SK-N-SH (cell line): ENCODE data around the gene THSD4. TPM values are rescaled to one million over a fixed set of nuclear protein-coding genes. Genes with fewer than 3 reads are reported as not detected.

Experiments used
- CTCF ChIA-PET: fragments of 300-600, 350-600 bp; formaldehyde crosslinking; extraction: SDS; loops from one replicate; lab custom pipeline; 2021; lab: Yijun Ruan, JAX
- POLR2A ChIA-PET: fragments of 350-600 bp; sonication (Branson Sonifier 250); formaldehyde crosslinking; extraction: SDS; loops from one replicate; lab custom pipeline; 2020; ENCODE audit warnings: antibody characterized with exemption, inconsistent platforms; lab: Yijun Ruan, JAX
- DNase-seq: peaks from one replicate; pipeline ENCODE4 v3.0.0; 2012
- H2AFZ ChIP-seq: fragments of 200-600 bp; sonication (generic); 2 replicates; pipeline ENCODE4 v1.8.1; 2016; ENCODE audit warnings: antibody characterized with exemption, mild to moderate bottlenecking, low read depth
- H3F3A ChIP-seq: fragments of 200-600 bp; sonication (generic); replicated peaks from 2 replicates; pipeline ENCODE3; 2016; ENCODE audit warnings: antibody characterized with exemption, mild to moderate bottlenecking; ENCODE audit not compliant: insufficient read depth
- H3K27ac ChIP-seq, 2 experiments: fragments of 200-500 bp in 1 of 2; fragments of 200-600 bp in 1 of 2; sonication (Bioruptor generic) in 1 of 2; sonication (generic), shearing (Covaris generic) in 1 of 2; 2 replicates each; pipeline versions ENCODE4 v1.5.1 to v1.6.1; 2014 to 2016; ENCODE audit warnings: low read depth in 2 of 2, inconsistent platforms in 1 of 2, low read length in 1 of 2, mild to moderate bottlenecking in 1 of 2, mixed read lengths in 1 of 2
- H3K27me3 ChIP-seq: fragments of 200-600 bp; sonication (generic), shearing (Covaris generic); 2 replicates; pipeline ENCODE4 v1.6.1; 2016; ENCODE audit warnings: mixed run types; ENCODE audit not compliant: insufficient read depth
- H3K36me3 ChIP-seq, 2 experiments: fragments of 200-500 bp in 1 of 2; fragments of 200-600 bp in 1 of 2; sonication (Bioruptor generic) in 1 of 2; sonication (generic) in 1 of 2; replicated peaks in 1 of 2; 2 replicates each; pipeline versions ENCODE3 to v1.5.1; 2014 to 2016; ENCODE audit warnings: low read length in 1 of 2, mild to moderate bottlenecking in 1 of 2; ENCODE audit not compliant: insufficient read depth in 2 of 2, control insufficient read depth in 1 of 2
- H3K4me1 ChIP-seq, 2 experiments: fragments of 200-500 bp in 1 of 2; fragments of 200-600 bp in 1 of 2; sonication (Bioruptor generic) in 1 of 2; sonication (generic), shearing (Covaris generic) in 1 of 2; 2 replicates each; pipeline versions ENCODE4 v1.5.1 to v1.6.1; 2014 to 2016; ENCODE audit warnings: low read depth in 1 of 2, low read length in 1 of 2, mixed run types in 1 of 2; ENCODE audit not compliant: insufficient read depth in 2 of 2, control insufficient read depth in 1 of 2
- H3K4me2 ChIP-seq: fragments of 200-600 bp; sonication (generic), shearing (Covaris generic); 2 replicates; pipeline ENCODE4 v1.6.1; 2017; ENCODE audit warnings: mixed run types
- H3K4me3 ChIP-seq, 2 experiments: fragments of 200-500 bp in 1 of 2; fragments of 200-600 bp in 1 of 2; sonication (Bioruptor generic) in 1 of 2; sonication (generic), shearing (Covaris generic) in 1 of 2; 2 replicates each; pipeline versions ENCODE4 v1.5.1 to v1.8.1; 2014 to 2016; ENCODE audit warnings: low read depth in 2 of 2, inconsistent platforms in 1 of 2, low read length in 1 of 2, mild to moderate bottlenecking in 1 of 2, mixed read lengths in 1 of 2, moderate library complexity in 1 of 2
- H3K79me2 ChIP-seq: fragments of 200-600 bp; sonication (generic); 2 replicates; pipeline ENCODE4 v1.8.1; 2017; ENCODE audit warnings: mild to moderate bottlenecking; ENCODE audit not compliant: insufficient read depth
- H3K9ac ChIP-seq: fragments of 200-600 bp; sonication (generic); 2 replicates; pipeline ENCODE4 v1.6.1; 2017; ENCODE audit warnings: mixed run types
- H3K9me2 ChIP-seq: fragments of 200-600 bp; sonication (generic); 2 replicates; pipeline ENCODE4 v1.6.1; 2017; ENCODE audit warnings: mixed run types
- H3K9me3 ChIP-seq: fragments of 200-600 bp; sonication (generic); 2 replicates; pipeline ENCODE4 v1.6.1; 2017; ENCODE audit warnings: mixed run types, mild to moderate bottlenecking, moderate library complexity
- H4K20me1 ChIP-seq: fragments of 200-600 bp; sonication (generic); 2 replicates; pipeline ENCODE4 v1.6.1; 2017; ENCODE audit warnings: mild to moderate bottlenecking, mixed run types; ENCODE audit not compliant: insufficient read depth
- ELF1 ChIP-seq: IDR thresholded peaks from 2 replicates; pipeline ENCODE4 v1.4.0; 2012
- MAX ChIP-seq: IDR thresholded peaks from 2 replicates; pipeline ENCODE4 v1.4.0; 2012; ENCODE audit warnings: low read depth
- MEF2A ChIP-seq: IDR thresholded peaks from 2 replicates; pipeline ENCODE4 v1.4.0; 2012; ENCODE audit warnings: low read depth, borderline replicate concordance
- MXI1 ChIP-seq: IDR thresholded peaks from 2 replicates; pipeline ENCODE4 v1.6.1; 2012; ENCODE audit warnings: mild to moderate bottlenecking, low read depth, low read length, improper control_type of control experiment
- PBX3 ChIP-seq: IDR thresholded peaks from 2 replicates; pipeline ENCODE4; 2012
- RAD21 ChIP-seq: IDR thresholded peaks from 2 replicates; pipeline ENCODE4 v1.6.1; 2012; ENCODE audit warnings: mild to moderate bottlenecking, low read length
- REST ChIP-seq: IDR thresholded peaks from 2 replicates; pipeline ENCODE4 v1.6.1; 2012; ENCODE audit warnings: mild to moderate bottlenecking, low read depth, low read length, moderate library complexity
- RXRA ChIP-seq: IDR thresholded peaks from 2 replicates; pipeline ENCODE4 v1.4.0; 2012; ENCODE audit warnings: low read depth, mild to moderate bottlenecking, borderline replicate concordance
- TCF12 ChIP-seq: IDR thresholded peaks from 2 replicates; pipeline ENCODE4 v1.4.0; 2012
- TEAD4 ChIP-seq: IDR thresholded peaks from 2 replicates; pipeline ENCODE4 v1.4.0; 2012; ENCODE audit warnings: mild to moderate bottlenecking, borderline replicate concordance; ENCODE audit not compliant: insufficient read depth
- USF1 ChIP-seq: IDR thresholded peaks from 2 replicates; pipeline ENCODE4 v1.4.0; 2012; ENCODE audit warnings: low read depth, borderline replicate concordance
- WGBS: methylation state at CpG from one replicate; pipeline ENCODE4 v1.1.6; 2017; ENCODE audit warnings: low lambda C conversion rate; 5-methylcytosine and 5-hydroxymethylcytosine counted together
- polyA plus RNA-seq, 3 experiments: library from polyadenylated mRNA; depleted of rRNA; stranded (reverse); fragments of >200 nt; gene quantifications; 2 replicates each; pipeline ENCODE4 v1.2.3, GENCODE V29; 2012

Gene THSD4
- polyA plus RNA-seq, 1 of the 3 experiments (the other 2 are of a cell fraction): 79.1 TPM

- no peak for TF ChIP-seq TEAD4
- TF ChIP-seq TCF12: no peak
- TF ChIP-seq PBX3: no peak
- TF ChIP-seq MXI1: no peak
- no peak for TF ChIP-seq ELF1
Measured at GRCh38 chr15:71810256-71811035, 695.2 kb downstream of the THSD4 start, which contains the start of gene NR2E3 (continued).

- ChIA-PET POLR2A (no interaction called here), CTCF (interaction anchor here (1.0 kb wide), 1 partner anchor 26 kb away, joined by 3 read pairs; no protein-coding TSS in a partner anchor)
- H3K27ac ChIP-seq: no peak overlapping the region
- H2AFZ ChIP-seq: no peak overlapping the region
- H3K27me3 ChIP-seq: no peaks in the 10 kb centered on the region
- WGBS: 92% methylated on average over 18 of the region's 27 CpGs
- H4K20me1 ChIP-seq: no peaks in the 10 kb centered on the region
- no peaks in the 10 kb centered on the region for H3K36me3 ChIP-seq
- no peak overlapping the region for H3K4me2 ChIP-seq
- TF ChIP-seq MAX: no peak
- no peak for TF ChIP-seq USF1
- TF ChIP-seq, all 33 proteins: peak for 0
- H3K9me3 ChIP-seq: no peaks in the 10 kb centered on the region
- DNase-seq: peak; percentile 34
- no peaks in the 10 kb centered on the region for H3F3A ChIP-seq
- H3K4me3 ChIP-seq: no peak overlapping the region
- H3K79me2 ChIP-seq: no peaks in the 10 kb centered on the region
- no peak overlapping the region for H3K9ac ChIP-seq
- no peaks in the 10 kb centered on the region for H3K9me2 ChIP-seq
- peaks cover 18 to 19% of the 10 kb centered on the region in 2 experiments; a peak in 3 of 4 replicates for H3K4me1 ChIP-seq
Measured at GRCh38 chr15:71811036-71811736, 695.9 kb downstream of the THSD4 start.

GRCh38 chr15:71811752-71812735 lies 696.8 kb downstream of the THSD4 start:
- ChIA-PET POLR2A (no interaction called here), CTCF (no interaction called here)
- no peaks in the 10 kb centered on the region for H3F3A ChIP-seq
- no peaks in the 10 kb centered on the region for H3K79me2 ChIP-seq
- peaks cover 9 to 11% of the 10 kb centered on the region in 2 experiments; a peak in 2 of 4 replicates for H3K4me1 ChIP-seq
- no peaks in the 10 kb centered on the region for H3K9me2 ChIP-seq
- WGBS: 95% methylated on average over 22 of the region's 38 CpGs
- H3K9ac ChIP-seq: no peak overlapping the region
- no peaks in the 10 kb centered on the region for H4K20me1 ChIP-seq
- no peak overlapping the region for H3K4me2 ChIP-seq
- no peak overlapping the region for H2AFZ ChIP-seq
- peak; percentile 20 for DNase-seq
- H3K4me3 ChIP-seq: no peak overlapping the region
- no peak for TF ChIP-seq RAD21
- no peak for TF ChIP-seq RXRA
- no peak for TF ChIP-seq REST
- TF ChIP-seq MEF2A: no peak
- no peaks in the 10 kb centered on the region for H3K27me3 ChIP-seq
- H3K27ac ChIP-seq: no peak overlapping the region
- H3K36me3 ChIP-seq: no peaks in the 10 kb centered on the region
- H3K9me3 ChIP-seq: no peaks in the 10 kb centered on the region
